Osteoblast (primary cell): ENCODE data around the gene TALDO1. TPM values are rescaled to one million over a fixed set of nuclear protein-coding genes. Genes with fewer than 3 reads are reported as not detected.

Source experiments
- DNase-seq: peaks from one replicate; pipeline ENCODE4 v3.0.0; 2011; ENCODE audit warnings: low spot score, mixed read lengths; ENCODE audit not compliant: insufficient read length; ENCODE audit errors: missing footprints
- H2AFZ ChIP-seq: 2 replicates; pipeline ENCODE4 v1.6.0; 2011; ENCODE audit warnings: mild to moderate bottlenecking, low read length
- H3K27ac ChIP-seq: 2 replicates; pipeline ENCODE4 v1.5.1; 2011; ENCODE audit warnings: mild to moderate bottlenecking, low read depth, low read length, moderate library complexity
- H3K27me3 ChIP-seq: 2 replicates; pipeline ENCODE4 v1.6.0; 2012; ENCODE audit warnings: mild to moderate bottlenecking, control low read depth, inconsistent platforms, low read length, moderate library complexity; ENCODE audit not compliant: insufficient read depth
- H3K36me3 ChIP-seq: 2 replicates; pipeline ENCODE4 v1.5.1; 2011; ENCODE audit warnings: mild to moderate bottlenecking, low read length, control low read depth, moderate library complexity; ENCODE audit not compliant: insufficient read depth
- H3K4me1 ChIP-seq: 2 replicates; pipeline ENCODE4 v1.5.1; 2011; ENCODE audit warnings: mild to moderate bottlenecking, low read length, control low read depth, moderate library complexity; ENCODE audit not compliant: insufficient read depth
- H3K4me2 ChIP-seq: 2 replicates; pipeline ENCODE4 v1.6.0; 2011; ENCODE audit warnings: mild to moderate bottlenecking, low read length; ENCODE audit not compliant: insufficient read depth
- H3K4me3 ChIP-seq: fragments of 200-600 bp; sonication (generic); 3 replicates; pipeline ENCODE4 v1.5.1; 2012; ENCODE audit warnings: mild to moderate bottlenecking, low read length, inconsistent platforms; ENCODE audit not compliant: insufficient read depth
- H3K79me2 ChIP-seq: 2 replicates; pipeline ENCODE4 v1.6.0; 2012; ENCODE audit warnings: mild to moderate bottlenecking, low read length, control low read depth, inconsistent platforms; ENCODE audit not compliant: insufficient read depth
- H3K9me3 ChIP-seq: 2 replicates; pipeline ENCODE4 v1.5.1; 2011; ENCODE audit warnings: low read depth, low read length, control low read depth
- H4K20me1 ChIP-seq: 2 replicates; pipeline ENCODE4 v1.6.0; 2012; ENCODE audit warnings: mild to moderate bottlenecking, low read length, control low read depth; ENCODE audit not compliant: insufficient read depth
- CTCF ChIP-seq: IDR thresholded peaks from 2 replicates; pipeline ENCODE4 v1.5.1; 2011; ENCODE audit warnings: mild to moderate bottlenecking, low read depth, low read length, moderate library complexity; ENCODE audit errors: extremely low read depth
- total RNA-seq: library from RNA; depleted of rRNA; stranded (reverse); fragments of >200 nt; gene quantifications from 2 replicates; pipeline ENCODE4 v1.2.3, GENCODE V29; 2012

TALDO1 gene
- total RNA-seq, 1 donor: 204 TPM

- no peak for DNase-seq
- Histone ChIP-seq H3K9me3 (no peaks in the 10 kb centered on the region), H3K4me1 (peaks cover 17% of the 10 kb centered on the region), H3K36me3 (peaks cover 23% of the 10 kb centered on the region), H3K4me3 (no peak overlapping the region), H3K27me3 (no peaks in the 10 kb centered on the region), H3K79me2 (peaks cover 14% of the 10 kb centered on the region), H3K4me2 (no peak overlapping the region), H4K20me1 (no peaks in the 10 kb centered on the region), H2AFZ (no peak overlapping the region), H3K27ac (no peak overlapping the region)
- no peak for TF ChIP-seq CTCF
Measured at GRCh38 chr11:802693-803466, 55.6 kb downstream of the TALDO1 start.

- Histone ChIP-seq H3K27me3 (no peaks in the 10 kb centered on the region), H3K9me3 (no peaks in the 10 kb centered on the region), H3K4me2 (peak overlapping the region; percentile 87), H3K4me1 (peaks cover 19% of the 10 kb centered on the region), H4K20me1 (no peaks in the 10 kb centered on the region), H3K27ac (no peak overlapping the region), H3K79me2 (peaks cover 16% of the 10 kb centered on the region), H3K36me3 (peaks cover 23% of the 10 kb centered on the region), H2AFZ (no peak overlapping the region), H3K4me3 (peak overlapping the region; percentile 74)
- no peak for DNase-seq
- no peak for TF ChIP-seq CTCF
Measured at GRCh38 chr11:803467-803742, 56.1 kb downstream of the TALDO1 start.

GRCh38 chr11:803770-804598, 56.7 kb downstream of the TALDO1 start:
- Histone ChIP-seq H2AFZ (peak overlapping the region; percentile 31), H3K27ac (no peak overlapping the region), H3K27me3 (no peaks in the 10 kb centered on the region), H3K9me3 (no peaks in the 10 kb centered on the region), H3K79me2 (peaks cover 22% of the 10 kb centered on the region), H3K4me3 (peak overlapping the region; percentile 74), H3K4me2 (peak overlapping the region; percentile 87), H3K36me3 (peaks cover 23% of the 10 kb centered on the region), H3K4me1 (peaks cover 23% of the 10 kb centered on the region), H4K20me1 (no peaks in the 10 kb centered on the region)
- no peak for TF ChIP-seq CTCF
- peak; percentile 97 for DNase-seq

- H3K27ac ChIP-seq: no peak overlapping the region
- H3K27me3 ChIP-seq: no peaks in the 10 kb centered on the region
- peak overlapping the region; percentile 74 for H3K4me3 ChIP-seq
- H3K4me2 ChIP-seq: peak overlapping the region; percentile 87
- H3K79me2 ChIP-seq: peaks cover 22% of the 10 kb centered on the region
- TF ChIP-seq CTCF: no peak
- no peaks in the 10 kb centered on the region for H3K9me3 ChIP-seq
- no peaks in the 10 kb centered on the region for H4K20me1 ChIP-seq
- peaks cover 23% of the 10 kb centered on the region for H3K4me1 ChIP-seq
- no peak for DNase-seq
- H3K36me3 ChIP-seq: peaks cover 21% of the 10 kb centered on the region
- H2AFZ ChIP-seq: peak overlapping the region; percentile 31
Measured at GRCh38 chr11:804599-804964, 57.3 kb downstream of the TALDO1 start.
